GM12878 (cell line): ENCODE measurements around the gene CHKA. TPM values are rescaled to one million over a fixed set of nuclear protein-coding genes. Genes with fewer than 3 reads are reported as not detected.

Source experiments
- ATAC-seq: fragments of 200-7000 bp; cut with Tn5 transposase; 3 replicates; pipeline ENCODE4 v1.9.1; 2020; ENCODE audit warnings: mild to moderate bottlenecking, moderate library complexity
- BruUV-seq: library from RNA; stranded (reverse); fragments of 400-500 nt; replicated peaks from 2 replicates; lab custom pipeline; 2021; lab: Mats Ljungman, UMichigan
- CTCF ChIA-PET: fragments of 300-600 bp; sonication (Branson Sonifier 250); formaldehyde crosslinking; extraction: SDS; loops from one replicate; lab custom pipeline; 2021; ENCODE audit warnings: inconsistent platforms; lab: Yijun Ruan, JAX
- POLR2A ChIA-PET: fragments of 350-600 bp; formaldehyde crosslinking; extraction: SDS; loops from one replicate; lab custom pipeline; 2021; ENCODE audit warnings: inconsistent platforms; lab: Charles Lee
- RAD21 ChIA-PET: fragments of 300-600 bp; sonication (Branson Sonifier 250); formaldehyde crosslinking; loops from one replicate; lab custom pipeline; 2023; ENCODE audit warnings: antibody characterized with exemption; ENCODE audit not compliant: unreplicated experiment; lab: Charles Lee
- SMC1A ChIA-PET: fragments of 300-600 bp; sonication (Branson Sonifier 250); formaldehyde crosslinking; loops from one replicate; lab custom pipeline; 2023; ENCODE audit not compliant: unreplicated experiment, uncharacterized antibody; lab: Charles Lee
- DNase-seq: peaks from one replicate; pipeline ENCODE4 v3.0.0-alpha.2; 2011; ENCODE audit warnings: low read depth, low spot score
- FAIRE-seq: peaks from 3 replicates; lab custom pipeline; 2011; peaks lifted over from hg19 to GRCh38; lab: Jason Lieb, UNC
- H2AFZ ChIP-seq: 2 replicates; pipeline ENCODE4 v1.6.0; 2011; ENCODE audit warnings: low read depth, low read length, control low read depth; ENCODE audit not compliant: control insufficient read depth
- H3K27ac ChIP-seq: 2 replicates; pipeline ENCODE4 v1.5.1; 2011; ENCODE audit warnings: control low read depth; ENCODE audit not compliant: control insufficient read depth, insufficient read depth
- H3K27me3 ChIP-seq, 2 experiments: replicated peaks in 1 of 2; 2 replicates each; pipeline versions ENCODE4 v1.6.0 to v1.6.1; 2011; ENCODE audit warnings: low read length in 1 of 2; ENCODE audit not compliant: control insufficient read depth in 2 of 2, insufficient read depth in 2 of 2
- H3K36me3 ChIP-seq, 2 experiments: 2 replicates each; pipeline ENCODE4 v1.5.1; 2011; ENCODE audit warnings: low read length in 1 of 2; ENCODE audit not compliant: control insufficient read depth in 2 of 2, insufficient read depth in 2 of 2
- H3K4me1 ChIP-seq: 2 replicates; pipeline ENCODE4 v1.6.1; 2011; ENCODE audit warnings: mild to moderate bottlenecking, low read length, moderate library complexity, mixed read lengths; ENCODE audit not compliant: control insufficient read depth, insufficient read depth
- H3K4me2 ChIP-seq: 2 replicates; pipeline ENCODE4 v1.6.0; 2011; ENCODE audit warnings: control low read depth; ENCODE audit not compliant: control insufficient read depth, insufficient read depth
- H3K4me3 ChIP-seq: fragments of 200-600 bp; sonication (generic); 2 replicates; pipeline ENCODE4 v1.5.1; 2016
- H3K79me2 ChIP-seq: 2 replicates; pipeline ENCODE4 v1.6.0; 2011; ENCODE audit warnings: low read length; ENCODE audit not compliant: control insufficient read depth, insufficient read depth
- H3K9ac ChIP-seq: 2 replicates; pipeline ENCODE4 v1.8.0; 2011; ENCODE audit warnings: low read length, control low read depth, mixed read lengths; ENCODE audit not compliant: control insufficient read depth, insufficient read depth
- H3K9me3 ChIP-seq: replicated peaks from 3 replicates; pipeline ENCODE4 v1.5.1; 2011; ENCODE audit warnings: mild to moderate bottlenecking, low read length; ENCODE audit not compliant: control insufficient read depth, insufficient read depth
- H4K20me1 ChIP-seq: 2 replicates; pipeline ENCODE4 v1.6.0; 2011; ENCODE audit not compliant: control insufficient read depth, insufficient read depth
- BCL11A ChIP-seq: IDR thresholded peaks from 2 replicates; pipeline ENCODE4 v1.6.1; 2011; ENCODE audit warnings: low read depth, low read length
- CHD2 ChIP-seq: IDR thresholded peaks from 2 replicates; pipeline ENCODE4 v1.6.1; 2011; ENCODE audit warnings: low read depth, low read length, improper control_type of control experiment, borderline replicate concordance
- KLF5 ChIP-seq: fragments of 450-650 bp; IDR thresholded peaks from 2 replicates; pipeline ENCODE4 v1.6.1; 2014; ENCODE audit warnings: mild to moderate bottlenecking; ENCODE audit not compliant: partially characterized antibody
- MTA3 ChIP-seq: IDR thresholded peaks from 2 replicates; pipeline ENCODE4 v1.6.1; 2012; ENCODE audit warnings: low read length, inconsistent platforms, borderline replicate concordance
- YY1 ChIP-seq: IDR thresholded peaks from 2 replicates; pipeline ENCODE4 v1.6.1; 2011; ENCODE audit warnings: low read depth, mild to moderate bottlenecking, low read length
- ZNF274 ChIP-seq: IDR thresholded peaks from one replicate; pipeline ENCODE4 v1.8.0; 2011; ENCODE audit not compliant: insufficient read length, insufficient read depth
- WGBS: methylation state at CpG from one replicate; pipeline ENCODE4 v1.1.6; 2016; ENCODE audit warnings: low lambda C conversion rate; ENCODE audit not compliant: insufficient replicate concordance, insufficient coverage; ENCODE audit errors: missing lambda C conversion rate; 5-methylcytosine and 5-hydroxymethylcytosine counted together
- in situ Hi-C: fragments of 300-500 bp; cut with MboI; formaldehyde crosslinking; loops from 9 replicates; pipeline ENCODE4 v1.14.3; 2018; ENCODE audit warnings: mixed read lengths
- intact Hi-C: fragments of 100-400 bp; cut with micrococcal nuclease; formaldehyde crosslinking; loops from one replicate; pipeline ENCODE4 v1.14.2; 2022; ENCODE audit not compliant: unreplicated experiment
- polyA plus RNA-seq, 11 experiments: library from polyadenylated mRNA; depleted of rRNA in 4 of 11; unstranded in 6 of 11; stranded (reverse) in 5 of 11; fragments of >200 nt; fragmentation: Nextera tagmentation in 4 of 11; fragmentation: Illumina TruSeq in 1 of 11; extraction: Ambion mirVana in 4 of 11; extraction: Trizol in 1 of 11; gene quantifications; 1 replicate in 1 of 11; 2 replicates in 10 of 11; pipeline versions ENCODE4 v1.2.1 to v1.2.3, GENCODE V29; 2011 to 2016; ENCODE audit warnings: inconsistent platforms in 2 of 11, missing spikeins in 2 of 11, low read depth in 1 of 11
- total RNA-seq, 4 experiments: library from RNA; depleted of rRNA in 3 of 4; stranded (reverse); fragments of >200 nt in 3 of 4; fragmentation: Illumina TruSeq in 1 of 4; extraction: Trizol in 1 of 4; gene quantifications; 2 replicates each; pipeline versions ENCODE4 v1.2.1 to v1.2.3, GENCODE V29; 2013 to 2021
- TF ChIP-seq, protein P1 (sequence below): fragments of 450-650 bp; IDR thresholded peaks from 2 replicates; pipeline ENCODE4 v1.6.1; 2016; ENCODE audit warnings: mild to moderate bottlenecking
- TF ChIP-seq, protein P2 (sequence below): fragments of 450-650 bp; IDR thresholded peaks from 2 replicates; pipeline ENCODE4 v1.6.1; 2017; ENCODE audit warnings: mild to moderate bottlenecking

The CHKA gene
- total and polyA plus RNA-seq, 10 of the 15 experiments (the other 5 are each of a cell fraction or from before 2014, with no cell fraction given) = 5.2 to 29.2 (median 21.2) TPM

DNA sequence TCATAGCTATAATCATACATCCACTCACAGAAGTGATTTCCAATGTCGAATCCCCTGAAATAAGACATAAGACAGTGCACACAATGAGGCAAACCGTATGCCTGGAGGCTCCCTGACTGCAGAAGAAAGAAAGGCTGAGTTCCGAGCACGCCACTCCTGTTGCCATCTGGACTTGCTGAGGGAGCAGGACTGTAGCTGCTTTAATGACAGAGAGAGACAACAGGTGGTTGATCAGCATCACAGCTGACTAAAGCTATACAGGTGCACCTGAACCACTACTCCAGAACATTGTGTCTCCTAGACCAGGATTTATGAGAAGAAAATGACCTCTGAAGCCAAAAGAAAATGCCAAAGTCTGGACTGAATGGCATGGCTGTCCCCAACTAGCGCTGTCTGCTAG is 55.3 kb downstream of the CHKA start:
- H3K4me1 ChIP-seq = no peaks in the 10 kb centered on the region
- RAD21 ChIA-PET = no interaction called here
- peaks cover 20 to 41% of the 10 kb centered on the region in 2 experiments for H3K36me3 ChIP-seq
- DNase-seq = no peak
- in situ Hi-C loops (no loop called here), intact Hi-C loops (no loop called here)
- POLR2A ChIA-PET = no interaction called here
- BruUV-seq = no TSS peak
- no peak overlapping the region for H3K4me3 ChIP-seq
- no peaks in the 10 kb centered on the region for H3K9me3 ChIP-seq
- no peak for TF ChIP-seq CHD2
- TF ChIP-seq, protein P1, sequence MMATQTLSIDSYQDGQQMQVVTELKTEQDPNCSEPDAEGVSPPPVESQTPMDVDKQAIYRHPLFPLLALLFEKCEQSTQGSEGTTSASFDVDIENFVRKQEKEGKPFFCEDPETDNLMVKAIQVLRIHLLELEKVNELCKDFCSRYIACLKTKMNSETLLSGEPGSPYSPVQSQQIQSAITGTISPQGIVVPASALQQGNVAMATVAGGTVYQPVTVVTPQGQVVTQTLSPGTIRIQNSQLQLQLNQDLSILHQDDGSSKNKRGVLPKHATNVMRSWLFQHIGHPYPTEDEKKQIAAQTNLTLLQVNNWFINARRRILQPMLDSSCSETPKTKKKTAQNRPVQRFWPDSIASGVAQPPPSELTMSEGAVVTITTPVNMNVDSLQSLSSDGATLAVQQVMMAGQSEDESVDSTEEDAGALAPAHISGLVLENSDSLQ = no peak
- TF ChIP-seq, protein P2, sequence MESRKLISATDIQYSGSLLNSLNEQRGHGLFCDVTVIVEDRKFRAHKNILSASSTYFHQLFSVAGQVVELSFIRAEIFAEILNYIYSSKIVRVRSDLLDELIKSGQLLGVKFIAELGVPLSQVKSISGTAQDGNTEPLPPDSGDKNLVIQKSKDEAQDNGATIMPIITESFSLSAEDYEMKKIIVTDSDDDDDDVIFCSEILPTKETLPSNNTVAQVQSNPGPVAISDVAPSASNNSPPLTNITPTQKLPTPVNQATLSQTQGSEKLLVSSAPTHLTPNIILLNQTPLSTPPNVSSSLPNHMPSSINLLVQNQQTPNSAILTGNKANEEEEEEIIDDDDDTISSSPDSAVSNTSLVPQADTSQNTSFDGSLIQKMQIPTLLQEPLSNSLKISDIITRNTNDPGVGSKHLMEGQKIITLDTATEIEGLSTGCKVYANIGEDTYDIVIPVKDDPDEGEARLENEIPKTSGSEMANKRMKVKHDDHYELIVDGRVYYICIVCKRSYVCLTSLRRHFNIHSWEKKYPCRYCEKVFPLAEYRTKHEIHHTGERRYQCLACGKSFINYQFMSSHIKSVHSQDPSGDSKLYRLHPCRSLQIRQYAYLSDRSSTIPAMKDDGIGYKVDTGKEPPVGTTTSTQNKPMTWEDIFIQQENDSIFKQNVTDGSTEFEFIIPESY = no peak
- TF ChIP-seq KLF5 = no peak
- TF ChIP-seq MTA3 = no peak
- TF ChIP-seq ZNF274 = no peak
- no peak for TF ChIP-seq BCL11A
- no peak for TF ChIP-seq YY1
- H3K79me2 ChIP-seq = no peaks in the 10 kb centered on the region
- FAIRE-seq = no peak
- CTCF ChIA-PET = interaction anchor here (0.6 to 1.6 kb wide), 2 partner anchors 139 to 289 kb away, joined by 3 read pairs; no protein-coding TSS in a partner anchor
- no peaks in the 10 kb centered on the region for H4K20me1 ChIP-seq
- H2AFZ ChIP-seq = no peak overlapping the region
- H3K27me3 ChIP-seq = no peaks in the 10 kb centered on the region
- ATAC-seq = no peak
- 99% methylated on average over 5 of the region's 5 CpGs for WGBS
- no peak overlapping the region for H3K9ac ChIP-seq
- SMC1A ChIA-PET = no interaction called here
- H3K27ac ChIP-seq = no peak overlapping the region
- no peak overlapping the region for H3K4me2 ChIP-seq
